Measurements from ENCODE around the gene SLC25A43.
"Not testable (repeated sequence)": the region's sequence is repeated elsewhere in the genome, so short reads cannot be mapped to it uniquely, and the experiment has no call there.

The SLC25A43 gene

DNA sequence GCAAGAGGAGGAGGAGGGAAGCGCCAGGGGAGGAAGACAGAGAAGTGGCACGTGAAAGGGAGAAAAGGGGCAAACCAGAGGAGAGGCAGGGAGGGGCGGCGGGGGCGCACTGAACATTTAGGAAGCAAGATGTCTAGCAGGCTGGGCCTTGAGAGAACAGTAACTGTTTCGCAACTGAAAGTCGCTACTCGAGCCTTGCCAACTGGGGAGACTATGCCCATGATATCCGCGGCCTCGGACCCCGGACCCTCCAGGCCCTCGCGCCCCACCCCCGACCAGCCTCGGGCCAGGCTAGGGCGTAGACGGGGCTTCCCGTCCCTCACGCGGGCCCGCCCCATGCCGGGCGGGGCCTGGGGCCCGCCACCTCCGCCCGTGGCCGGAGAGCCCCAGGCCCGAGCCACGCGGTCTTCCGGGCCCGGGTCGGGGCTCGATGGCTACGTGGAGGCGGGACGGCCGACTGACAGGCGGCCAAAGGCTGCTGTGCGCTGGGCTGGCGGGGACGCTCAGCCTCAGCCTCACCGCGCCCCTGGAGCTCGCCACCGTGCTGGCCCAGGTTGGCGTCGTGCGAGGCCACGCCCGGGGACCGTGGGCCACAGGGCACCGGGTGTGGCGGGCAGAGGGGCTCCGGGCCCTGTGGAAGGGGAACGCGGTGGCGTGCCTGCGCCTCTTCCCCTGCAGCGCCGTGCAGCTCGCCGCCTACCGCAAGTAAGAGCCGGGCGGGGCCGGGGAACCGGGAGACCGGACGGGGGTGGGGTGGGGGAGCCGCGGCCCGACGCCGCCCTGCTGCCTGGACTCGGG lies at the start of gene SLC25A43:
SLC25A43 (plus strand) TSS at position 363 of the 798 bp plus-strand sequence; CDS start at position 431, 68 bp downstream.
- peak; percentile 4 to 13 for DNase-seq (ENCODE audit: extremely low read depth in 1 of 2, low read depth in 1 of 2)

DNA sequence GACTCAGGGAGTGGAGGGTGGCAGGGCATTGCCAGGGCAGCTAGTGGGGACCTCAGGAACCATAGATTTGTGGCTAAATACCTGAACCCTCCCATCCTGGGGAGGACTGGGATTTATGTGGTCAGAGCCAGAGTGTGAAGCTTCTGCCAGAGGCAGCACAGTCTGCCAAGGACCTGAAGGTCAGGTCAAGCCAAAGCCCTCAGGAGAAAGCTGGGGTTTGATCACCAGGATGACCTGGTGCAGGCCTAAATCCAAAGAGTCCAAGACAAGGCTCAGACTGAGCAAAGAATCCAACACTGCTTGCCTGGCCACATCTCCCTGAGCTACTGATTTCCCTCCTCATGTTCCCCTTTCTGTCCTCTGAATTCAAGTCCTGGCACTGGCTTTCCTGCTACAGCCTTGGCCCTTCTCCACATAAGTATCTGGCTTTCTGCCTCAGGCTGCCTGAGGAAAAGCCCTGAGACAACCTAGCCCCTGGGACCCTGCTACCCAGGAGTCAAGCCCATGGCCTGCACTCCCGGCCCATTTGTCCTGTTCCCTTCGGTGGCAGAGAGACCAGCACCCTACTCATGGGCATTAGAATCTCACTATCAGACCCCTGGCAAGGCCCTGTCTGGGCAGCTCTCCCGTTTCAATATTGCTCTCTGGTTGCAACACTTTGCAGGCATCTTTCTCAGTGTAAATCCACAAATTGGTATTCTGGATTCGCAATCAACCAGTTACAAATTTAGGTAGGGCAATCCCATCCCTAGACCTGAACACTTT lies 39.3 kb upstream of the SLC25A43 start:
- no peak for DNase-seq (ENCODE audit: extremely low read depth in 1 of 2, low read depth in 1 of 2)

DNA sequence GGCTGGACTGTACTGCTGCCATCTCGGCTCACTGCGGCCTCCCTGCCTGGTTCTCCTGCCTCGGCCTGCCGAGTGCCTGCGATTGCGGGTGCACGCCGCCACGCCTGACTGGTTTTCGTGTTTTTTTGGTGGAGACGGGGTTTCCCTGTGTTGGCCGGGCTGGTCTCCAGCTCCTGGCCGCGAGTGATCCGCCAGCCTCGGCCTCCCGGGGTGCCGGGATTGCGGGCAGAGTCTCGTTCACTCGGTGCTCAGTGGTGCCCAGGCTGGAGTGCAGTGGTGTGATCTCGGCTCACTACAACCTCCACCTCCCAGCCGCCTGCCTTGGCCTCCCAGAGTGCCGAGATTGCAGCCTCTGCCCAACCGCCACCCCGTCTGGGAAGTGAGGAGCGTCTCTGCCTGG lies 37.7 kb upstream of the SLC25A43 start:
- not testable (repeated sequence) for DNase-seq (ENCODE audit: extremely low read depth in 1 of 2, low read depth in 1 of 2)

DNA sequence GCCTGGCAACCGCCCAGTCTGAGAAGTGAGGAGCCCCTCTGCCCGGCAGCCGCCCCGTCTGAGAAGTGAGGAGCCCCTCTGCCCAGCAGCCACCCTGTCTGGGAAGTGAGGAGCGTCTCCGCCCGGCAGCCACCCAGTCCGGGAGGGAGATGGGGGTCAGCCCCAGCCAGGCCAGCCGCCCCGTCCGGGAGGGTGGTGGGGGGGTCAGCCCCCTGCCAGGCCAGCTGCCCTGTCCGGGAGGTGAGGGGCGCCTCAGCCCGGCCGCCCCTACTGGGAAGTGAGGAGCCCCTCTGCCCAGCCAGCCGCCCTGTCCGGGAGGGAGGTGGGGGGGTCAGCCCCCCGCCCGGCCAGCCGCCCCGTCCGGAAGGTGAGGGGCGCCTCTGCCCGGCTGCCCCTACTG lies 37.1 kb upstream of the SLC25A43 start:
- DNase-seq (ENCODE audit: extremely low read depth in 1 of 2, low read depth in 1 of 2) = not testable (repeated sequence)

DNA sequence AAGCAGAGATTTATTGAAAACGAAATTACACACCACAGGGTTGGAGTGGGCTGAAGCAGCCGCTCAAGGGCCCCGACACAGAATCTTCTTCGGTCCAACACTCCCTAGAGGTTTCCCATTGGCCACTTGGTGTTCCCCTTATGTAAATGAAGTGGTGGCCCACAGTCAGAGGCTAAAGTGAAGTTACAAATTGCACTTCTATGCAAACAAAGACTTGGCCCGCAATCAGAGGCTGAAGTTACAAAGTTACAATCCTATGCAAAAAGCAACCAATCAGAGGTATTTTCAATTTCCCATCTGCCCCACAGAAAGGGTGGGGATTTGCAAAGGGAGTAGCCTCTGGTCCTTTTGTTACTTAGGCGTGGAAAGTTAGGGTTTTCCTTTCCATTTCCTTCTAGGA lies 35.7 kb upstream of the SLC25A43 start:
- no peak for DNase-seq (ENCODE audit: extremely low read depth in 1 of 2, low read depth in 1 of 2)

DNA sequence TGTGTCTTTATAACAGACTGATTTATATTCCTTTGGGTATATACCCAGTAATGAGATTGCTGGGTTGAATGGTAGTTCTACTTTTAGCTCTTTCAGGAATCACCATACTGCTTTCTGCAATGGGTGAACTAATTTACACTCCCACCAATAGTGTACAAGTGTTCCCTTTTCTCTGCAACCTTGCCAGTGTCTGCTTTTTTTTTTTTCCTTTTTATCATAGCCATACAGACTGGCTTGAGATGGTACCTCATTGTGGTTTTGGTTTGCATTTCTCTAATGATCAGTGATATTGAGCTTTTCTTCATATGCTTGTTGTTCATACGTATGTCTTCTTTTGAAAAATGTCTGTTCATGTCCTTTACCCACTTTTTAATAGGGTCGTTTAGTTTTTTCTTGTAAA lies 27.3 kb upstream of the SLC25A43 start:
- not testable (repeated sequence) for DNase-seq (ENCODE audit: extremely low read depth in 1 of 2, low read depth in 1 of 2)

DNA sequence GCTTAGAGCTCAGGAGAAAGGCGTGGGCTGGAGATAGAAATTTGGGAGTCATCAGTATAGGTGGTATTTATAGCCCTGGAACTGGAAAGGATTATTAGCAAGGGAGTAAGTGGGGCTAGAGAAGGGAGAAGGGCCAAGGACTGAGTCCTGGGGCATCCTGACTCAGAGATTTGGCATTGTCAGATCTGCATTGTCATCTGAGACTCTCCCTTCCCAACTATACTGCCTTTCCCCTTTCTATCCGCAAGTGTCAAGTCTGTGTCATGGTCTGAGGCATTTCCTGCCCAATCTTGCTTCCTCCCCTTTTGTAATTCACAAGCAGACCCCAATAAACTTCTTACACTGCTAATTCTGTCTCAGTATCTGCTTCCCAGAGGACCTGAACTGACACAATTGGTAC lies 24.4 kb upstream of the SLC25A43 start:
- DNase-seq (ENCODE audit: extremely low read depth in 1 of 2, low read depth in 1 of 2) = no peak

DNA sequence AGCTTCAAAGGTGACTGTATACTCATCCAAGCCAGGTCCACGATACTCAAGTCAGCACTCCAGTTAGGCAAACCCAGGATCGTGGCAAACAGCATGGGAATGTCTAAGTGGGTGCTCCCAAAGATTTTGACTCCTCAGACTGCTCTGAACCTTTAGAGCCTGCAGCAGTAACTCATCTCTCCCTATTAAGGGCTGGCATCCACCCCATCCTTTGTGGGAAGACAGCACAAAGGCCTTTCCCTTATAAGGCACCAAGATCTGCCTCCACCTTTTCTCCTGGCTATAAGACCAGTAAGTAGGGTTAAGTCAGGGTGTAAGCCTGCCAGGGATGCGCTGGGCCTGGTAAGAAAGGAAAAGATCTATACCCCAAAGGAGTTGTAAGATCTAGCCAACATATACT lies 23.6 kb upstream of the SLC25A43 start:
- no peak for DNase-seq (ENCODE audit: extremely low read depth in 1 of 2, low read depth in 1 of 2)

DNA sequence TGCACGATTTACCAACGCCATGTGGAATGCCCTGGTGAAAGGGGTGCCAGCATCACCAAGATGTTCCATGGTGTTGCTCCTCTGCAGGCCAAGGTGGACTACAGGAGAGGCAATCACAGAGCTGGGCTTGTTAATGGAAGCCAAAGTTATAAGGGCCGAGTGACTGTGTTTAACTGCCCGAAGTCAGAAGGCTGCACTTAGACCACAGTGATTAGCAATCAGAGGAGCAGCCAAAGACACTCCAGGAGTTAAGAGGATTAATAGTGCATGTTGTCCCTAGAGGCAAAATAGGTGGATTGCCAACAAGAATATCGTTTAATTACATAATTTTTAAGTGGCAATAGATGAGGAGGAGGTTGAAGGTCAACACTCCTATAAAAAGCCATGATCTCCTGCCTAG lies 22.8 kb upstream of the SLC25A43 start:
- DNase-seq (ENCODE audit: extremely low read depth in 1 of 2, low read depth in 1 of 2) = no peak

DNA sequence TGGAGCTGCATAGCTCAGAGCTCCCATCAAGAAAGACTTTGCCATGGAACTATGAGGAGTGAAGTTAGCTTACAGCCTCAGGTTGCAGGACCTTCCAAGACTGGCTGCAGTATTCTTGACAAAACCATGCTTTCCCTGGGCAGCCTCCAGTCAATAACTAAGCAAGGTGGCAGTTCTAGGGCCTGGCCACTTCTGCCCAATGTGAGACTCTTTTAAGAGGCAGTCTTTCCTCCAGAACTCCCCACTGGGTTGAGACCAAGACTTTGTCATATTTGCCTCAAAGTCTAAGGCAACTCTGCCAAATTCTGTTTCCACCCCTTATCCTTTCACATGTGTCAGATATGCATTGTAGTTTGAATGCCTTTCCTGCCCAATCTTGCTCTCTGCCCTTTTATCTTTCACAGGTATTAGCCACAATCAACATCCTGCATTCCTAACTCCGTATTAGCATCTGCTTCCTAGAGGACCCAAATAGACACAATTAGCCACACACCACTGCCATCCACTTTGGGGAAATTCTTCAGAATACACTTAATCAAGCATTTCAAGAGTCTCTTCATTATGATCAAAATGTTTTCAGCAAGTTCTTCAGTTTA lies 17.7 kb upstream of the SLC25A43 start:
- no peak for DNase-seq (ENCODE audit: extremely low read depth in 1 of 2, low read depth in 1 of 2)

DNA sequence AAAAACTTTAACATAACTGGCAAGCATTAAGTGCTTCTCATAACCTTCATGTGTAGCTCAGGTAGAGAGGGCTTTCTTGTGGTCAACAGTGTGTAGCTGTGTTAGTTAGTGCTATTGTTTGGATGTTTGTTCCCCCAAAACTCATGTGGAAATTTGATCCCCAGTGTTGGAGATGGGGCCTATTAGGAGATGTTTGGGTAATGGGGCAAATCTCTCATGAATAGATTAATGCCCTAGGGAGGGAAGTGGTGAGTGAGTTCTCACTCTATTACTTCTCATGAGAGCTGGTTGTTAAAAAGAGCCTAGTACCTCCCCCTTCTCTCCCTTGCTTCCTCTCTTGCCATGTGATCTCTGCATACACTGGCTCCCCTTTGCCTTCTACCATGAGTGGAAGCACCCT lies 16.5 kb upstream of the SLC25A43 start:
- no peak for DNase-seq (ENCODE audit: extremely low read depth in 1 of 2, low read depth in 1 of 2)

DNA sequence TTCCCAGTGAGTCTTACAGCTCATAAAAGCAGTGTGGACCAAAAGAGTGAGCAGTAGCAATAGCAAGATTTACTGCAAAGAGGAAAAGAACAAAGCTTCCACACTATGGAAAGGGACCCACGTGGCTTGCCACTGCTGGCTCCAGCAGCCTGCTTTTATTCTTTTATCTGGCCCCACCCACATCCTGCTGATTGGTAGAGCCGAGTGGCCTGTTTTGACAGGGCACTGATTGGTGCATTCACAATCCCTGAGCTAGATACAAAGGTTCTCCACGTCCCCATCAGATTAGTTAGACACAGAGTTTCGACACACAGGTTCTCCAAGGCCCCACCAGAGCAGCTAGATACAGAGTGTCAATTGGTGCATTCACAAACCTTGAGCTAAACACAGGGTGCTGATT lies 12.5 kb upstream of the SLC25A43 start:
- not testable (repeated sequence) for DNase-seq (ENCODE audit: extremely low read depth in 1 of 2, low read depth in 1 of 2)

DNA sequence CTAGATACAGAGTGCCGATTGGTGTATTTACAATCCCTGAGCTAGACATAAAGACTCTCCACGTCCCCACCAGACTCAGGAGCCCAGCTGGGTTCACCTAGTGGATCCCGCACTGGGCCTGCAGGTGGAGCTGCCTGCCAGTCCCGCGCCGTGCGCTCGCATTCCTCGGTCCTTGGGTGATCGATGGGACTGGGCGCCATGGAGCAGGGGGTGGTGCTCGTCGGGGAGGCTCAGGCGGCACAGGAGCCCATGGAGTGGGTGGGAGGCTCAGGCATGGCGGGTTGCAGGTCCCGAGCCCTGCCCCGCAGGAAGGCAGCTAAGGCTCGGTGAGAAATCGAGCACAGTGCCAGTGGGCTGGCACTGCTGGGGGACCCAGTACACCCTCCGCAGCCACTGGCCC lies 11.7 kb upstream of the SLC25A43 start:
- not testable (repeated sequence) for DNase-seq (ENCODE audit: extremely low read depth in 1 of 2, low read depth in 1 of 2)

DNA sequence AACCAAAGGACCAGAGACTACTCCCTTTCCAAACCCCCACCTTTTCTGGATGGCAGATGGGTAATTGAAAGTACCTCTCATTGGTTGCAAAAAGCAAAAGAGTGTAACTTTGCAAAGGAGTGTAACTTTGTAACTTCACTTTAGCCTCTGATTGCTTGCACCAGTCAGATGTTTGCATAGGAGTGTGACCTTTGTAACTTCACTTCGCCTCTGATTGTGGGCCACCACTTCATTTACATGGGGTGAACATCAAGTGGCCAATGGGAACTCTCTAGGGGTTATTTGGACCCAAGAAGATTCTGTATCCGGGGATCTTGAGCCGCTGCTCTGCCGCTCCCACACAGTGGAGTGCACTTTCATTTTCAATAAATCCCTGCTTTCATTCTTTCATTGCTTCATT lies 9.9 kb upstream of the SLC25A43 start:
- no peak for DNase-seq (ENCODE audit: extremely low read depth in 1 of 2, low read depth in 1 of 2)

DNA sequence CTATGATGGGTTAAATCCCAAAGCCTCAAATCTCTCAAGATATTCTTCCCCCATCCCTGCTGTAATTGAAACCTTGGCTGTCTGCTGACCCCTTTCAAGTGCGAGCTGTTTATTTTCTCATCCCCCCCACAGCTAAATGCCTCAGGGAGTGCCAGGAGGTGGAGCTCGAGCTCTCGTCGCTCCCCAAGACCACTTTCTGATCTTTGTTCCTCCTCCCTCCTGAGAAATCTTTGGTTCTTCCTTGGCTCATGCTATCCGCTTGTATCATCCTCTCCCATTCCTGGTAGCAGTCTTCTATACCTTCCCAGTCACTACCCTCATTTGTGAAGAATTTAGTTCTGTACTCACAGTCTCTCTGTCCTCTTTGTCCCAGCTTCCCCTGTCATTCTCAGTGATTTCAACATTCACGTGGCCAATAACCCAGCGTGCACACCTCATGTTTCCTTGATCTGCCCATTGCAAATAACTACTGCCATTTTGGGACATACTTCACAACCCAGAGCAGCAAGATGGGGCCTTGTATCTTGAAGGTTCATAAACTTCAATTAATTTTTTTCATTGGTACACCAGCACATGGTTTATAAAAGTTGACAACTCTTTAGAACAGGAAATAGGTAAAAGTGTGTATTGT lies 9.2 kb upstream of the SLC25A43 start:
- DNase-seq (ENCODE audit: extremely low read depth in 1 of 2, low read depth in 1 of 2) = no peak

DNA sequence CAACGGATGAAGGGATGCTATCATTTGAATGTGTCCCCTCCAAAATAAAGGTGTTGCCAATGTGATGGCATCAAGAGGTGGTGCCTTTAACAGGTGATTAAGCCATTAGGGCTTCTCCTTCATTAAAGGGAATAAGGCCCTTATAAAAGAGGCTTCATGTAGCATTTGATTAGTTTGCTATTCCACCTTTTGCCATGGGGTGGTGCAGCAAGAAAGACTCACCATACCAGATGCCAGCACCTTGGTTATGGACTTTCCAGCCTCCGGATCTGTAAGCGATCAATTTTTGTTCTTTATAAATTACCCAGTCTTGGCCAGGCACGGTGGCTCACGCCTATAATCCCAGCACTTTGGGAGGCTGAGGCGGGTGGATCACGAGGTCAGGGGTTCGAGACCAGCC lies 7.9 kb upstream of the SLC25A43 start:
- DNase-seq (ENCODE audit: extremely low read depth in 1 of 2, low read depth in 1 of 2) = no peak

DNA sequence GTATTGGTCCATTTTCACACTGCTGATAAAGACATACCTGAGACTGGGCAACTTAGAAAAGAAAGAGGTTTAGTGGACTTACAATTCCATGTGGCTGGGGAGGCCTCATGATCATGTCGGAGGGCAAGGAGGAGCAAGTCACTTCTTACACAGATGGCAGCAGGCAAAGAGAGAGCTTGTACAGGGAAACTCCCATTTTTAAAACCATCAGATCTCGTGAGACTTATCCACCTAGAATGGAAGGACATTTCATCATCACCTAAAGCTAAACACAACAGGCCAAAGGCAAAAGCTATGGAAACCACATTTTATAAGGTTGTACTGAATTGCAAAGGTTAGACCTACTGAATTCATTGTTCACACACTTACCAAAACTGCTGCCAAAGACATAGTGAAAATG lies 6.0 kb upstream of the SLC25A43 start:
- DNase-seq (ENCODE audit: extremely low read depth in 1 of 2, low read depth in 1 of 2) = no peak

DNA sequence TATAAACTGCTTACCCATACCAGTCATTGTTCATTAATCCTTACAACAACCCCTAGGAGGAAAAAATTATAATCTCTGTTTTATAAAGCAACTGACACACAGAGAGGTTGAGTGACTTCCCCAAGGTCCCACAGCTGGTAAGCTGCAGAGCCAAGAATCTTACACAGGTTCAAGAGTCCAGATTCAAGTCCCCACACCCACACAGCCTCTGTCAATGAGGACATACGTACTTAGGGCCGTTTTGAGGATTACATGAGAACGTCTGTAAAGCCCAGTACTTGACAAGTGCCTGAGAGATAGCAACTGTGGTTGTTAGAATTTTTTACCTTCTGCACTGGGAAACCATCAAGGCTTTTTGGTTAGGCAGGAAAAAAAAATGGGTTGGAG lies 556 bp upstream of the SLC25A43 start:
- no peak for DNase-seq (ENCODE audit: extremely low read depth in 1 of 2, low read depth in 1 of 2)

DNA sequence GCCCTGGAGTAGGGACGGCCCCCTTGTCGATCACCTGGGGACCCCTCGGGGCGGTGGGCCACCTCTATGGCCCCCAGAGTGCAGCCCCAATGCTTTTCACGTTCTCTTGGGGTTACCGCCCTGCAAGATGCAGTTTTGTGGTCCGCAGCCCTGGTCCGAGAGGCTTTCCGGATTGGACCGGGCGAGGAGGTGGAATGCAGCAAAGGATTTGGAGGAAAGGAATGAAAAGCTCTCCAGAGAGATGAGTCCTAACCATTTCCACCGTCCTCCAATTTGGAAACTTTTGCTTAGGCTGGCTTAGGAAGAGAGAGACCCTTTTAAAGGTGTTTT lies 601 bp downstream of the SLC25A43 start:
- DNase-seq (ENCODE audit: extremely low read depth in 1 of 2, low read depth in 1 of 2) = no peak

DNA sequence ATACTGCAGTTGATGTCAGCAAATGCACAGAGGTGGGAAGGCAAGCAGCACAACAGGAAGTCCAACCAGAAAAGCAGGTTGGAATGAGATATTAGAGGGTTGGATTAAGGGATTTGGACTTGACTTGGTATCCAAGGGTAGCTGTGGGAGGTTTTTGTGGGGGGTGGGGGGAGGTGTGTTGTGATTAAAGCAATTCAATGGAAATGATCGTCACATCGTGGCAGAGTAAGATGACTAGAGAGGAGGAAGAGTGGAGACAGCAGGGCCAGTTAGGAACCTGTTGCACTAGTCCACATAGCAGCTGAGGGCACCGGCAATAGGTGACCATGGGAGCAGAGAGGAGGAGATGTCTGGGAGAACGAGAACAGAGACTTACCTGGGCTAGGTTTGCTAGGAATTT lies 2.4 kb downstream of the SLC25A43 start:
- no peak for DNase-seq (ENCODE audit: extremely low read depth in 1 of 2, low read depth in 1 of 2)

DNA sequence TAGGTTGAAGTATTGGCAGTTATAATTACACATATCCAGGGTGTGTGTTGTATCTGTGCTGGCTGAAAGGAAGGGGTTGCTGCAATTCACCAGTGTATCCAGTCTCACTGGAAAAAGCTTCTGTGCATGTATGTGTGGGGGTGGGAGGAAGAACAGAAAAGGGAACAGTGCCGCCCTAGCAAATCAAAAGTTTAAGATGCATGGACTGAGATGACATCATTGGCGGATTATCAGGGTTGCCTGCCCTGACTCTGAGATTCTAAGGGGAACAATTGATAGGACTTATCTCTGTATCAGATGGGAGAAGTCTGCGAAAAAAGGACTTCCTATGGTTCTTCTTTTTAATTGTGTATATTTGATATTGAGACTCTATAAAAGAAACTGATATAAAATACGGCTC lies 3.5 kb downstream of the SLC25A43 start:
- no peak for DNase-seq (ENCODE audit: extremely low read depth in 1 of 2, low read depth in 1 of 2)

DNA sequence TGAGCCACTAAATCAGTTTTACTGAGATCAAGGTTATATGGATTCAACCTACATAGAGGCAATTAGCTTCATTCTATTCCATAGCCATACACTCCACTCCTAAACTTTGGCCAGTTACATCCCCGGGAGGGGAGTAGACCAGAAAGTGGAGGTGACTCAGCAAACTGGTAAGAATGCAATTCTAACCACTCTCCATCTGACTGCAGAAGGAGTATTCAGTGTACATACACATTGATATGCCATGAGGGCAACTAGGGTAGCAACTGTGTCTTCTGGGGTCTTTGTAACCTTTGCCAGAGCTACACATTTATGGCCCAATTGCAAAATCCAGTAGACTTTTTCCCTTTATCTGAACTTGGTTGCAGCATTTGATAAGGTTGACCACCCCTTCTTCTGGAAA lies 7.6 kb downstream of the SLC25A43 start:
- DNase-seq (ENCODE audit: extremely low read depth in 1 of 2, low read depth in 1 of 2) = no peak

Data from stimulated activated CD8-positive, alpha-beta memory T cell treated with anti-CD3 and anti-CD28 coated beads, Interleukin-7, amount 100 ng/mL, for 48 hours (primary cell).